Measurements from ENCODE around the gene HCN3.

HCN3 gene

GRCh38 chr1:155254714-155255242 is 22.5 kb upstream of the HCN3 start:
- in situ Hi-C loops (cut with MboI; ENCODE audit: low pct_unique_long_range_greater_than_20kb, low sequenced_read_pairs, unreplicated experiment): loop anchor here (25.0 kb wide), 1 partner anchor 333 kb away; no protein-coding TSS in a partner anchor
- TF ChIP-seq, protein P1, sequence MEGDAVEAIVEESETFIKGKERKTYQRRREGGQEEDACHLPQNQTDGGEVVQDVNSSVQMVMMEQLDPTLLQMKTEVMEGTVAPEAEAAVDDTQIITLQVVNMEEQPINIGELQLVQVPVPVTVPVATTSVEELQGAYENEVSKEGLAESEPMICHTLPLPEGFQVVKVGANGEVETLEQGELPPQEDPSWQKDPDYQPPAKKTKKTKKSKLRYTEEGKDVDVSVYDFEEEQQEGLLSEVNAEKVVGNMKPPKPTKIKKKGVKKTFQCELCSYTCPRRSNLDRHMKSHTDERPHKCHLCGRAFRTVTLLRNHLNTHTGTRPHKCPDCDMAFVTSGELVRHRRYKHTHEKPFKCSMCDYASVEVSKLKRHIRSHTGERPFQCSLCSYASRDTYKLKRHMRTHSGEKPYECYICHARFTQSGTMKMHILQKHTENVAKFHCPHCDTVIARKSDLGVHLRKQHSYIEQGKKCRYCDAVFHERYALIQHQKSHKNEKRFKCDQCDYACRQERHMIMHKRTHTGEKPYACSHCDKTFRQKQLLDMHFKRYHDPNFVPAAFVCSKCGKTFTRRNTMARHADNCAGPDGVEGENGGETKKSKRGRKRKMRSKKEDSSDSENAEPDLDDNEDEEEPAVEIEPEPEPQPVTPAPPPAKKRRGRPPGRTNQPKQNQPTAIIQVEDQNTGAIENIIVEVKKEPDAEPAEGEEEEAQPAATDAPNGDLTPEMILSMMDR (IDR thresholded peaks at IDR 0.05; ENCODE audit: extremely low read depth, insufficient read depth, missing control alignments): no peak
- no peak for DNase-seq (ENCODE audit: low spot score)

- DNase-seq (ENCODE audit: low spot score): peak; percentile 93
- TF ChIP-seq, protein P1 (IDR thresholded peaks at IDR 0.05; ENCODE audit: extremely low read depth, insufficient read depth, missing control alignments): no peak
- in situ Hi-C loops (cut with MboI; ENCODE audit: low pct_unique_long_range_greater_than_20kb, low sequenced_read_pairs, unreplicated experiment): loop anchor here (25.0 kb wide), 1 partner anchor 332 kb away; no protein-coding TSS in a partner anchor
Observed at GRCh38 chr1:155255243-155256007, 21.8 kb upstream of the HCN3 start, which contains the start of gene ENTREP3. Gene ENTREP3, minus strand, starts transcription at chr1:155255483. Its CDS starts 606 bp downstream, at chr1:155254877.

GRCh38 chr1:155256058-155256852 is 21.0 kb upstream of the HCN3 start:
- no peak for DNase-seq (ENCODE audit: low spot score)
- in situ Hi-C loops (cut with MboI; ENCODE audit: low pct_unique_long_range_greater_than_20kb, low sequenced_read_pairs, unreplicated experiment): loop anchor here (25.0 kb wide), 1 partner anchor 331 kb away; no protein-coding TSS in a partner anchor
- TF ChIP-seq, protein P1 (IDR thresholded peaks at IDR 0.05; ENCODE audit: extremely low read depth, insufficient read depth, missing control alignments): no peak

DNA sequence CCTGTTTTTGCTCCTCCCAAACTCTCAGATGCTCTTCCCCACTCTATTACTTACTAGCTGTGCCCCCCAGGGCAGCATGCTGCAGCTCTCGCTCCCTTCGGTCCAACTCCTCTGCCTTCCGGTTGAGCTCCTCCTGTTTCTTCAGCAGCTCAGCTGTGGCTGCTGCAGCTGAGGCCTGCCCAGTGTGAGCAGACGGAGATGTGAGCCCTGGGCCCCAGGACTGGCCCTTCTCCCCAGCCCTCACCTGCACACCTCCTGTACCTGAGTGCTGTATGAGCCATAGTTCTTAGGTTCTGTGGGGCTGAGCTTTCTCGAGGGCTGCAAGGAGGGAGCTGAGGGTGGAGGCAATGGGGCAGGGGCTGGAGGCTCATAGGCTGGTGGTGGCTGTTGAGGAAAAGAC is 17.0 kb upstream of the HCN3 start:
- in situ Hi-C loops (cut with MboI; ENCODE audit: low pct_unique_long_range_greater_than_20kb, low sequenced_read_pairs, unreplicated experiment): loop anchor here (25.0 kb wide), 1 partner anchor 327 kb away; no protein-coding TSS in a partner anchor
- TF ChIP-seq, protein P1 (IDR thresholded peaks at IDR 0.05; ENCODE audit: extremely low read depth, insufficient read depth, missing control alignments): no peak
- DNase-seq (ENCODE audit: low spot score): no peak

GRCh38 chr1:155261493-155261851 is 15.8 kb upstream of the HCN3 start:
- in situ Hi-C loops (cut with MboI; ENCODE audit: low pct_unique_long_range_greater_than_20kb, low sequenced_read_pairs, unreplicated experiment): loop anchor here (25.0 kb wide), 1 partner anchor 326 kb away; no protein-coding TSS in a partner anchor
- no peak for DNase-seq (ENCODE audit: low spot score)
- TF ChIP-seq, protein P1 (IDR thresholded peaks at IDR 0.05; ENCODE audit: extremely low read depth, insufficient read depth, missing control alignments): no peak
